ENCODE measurements around the gene RND2. TPM values are rescaled to one million over a fixed set of nuclear protein-coding genes. Genes with fewer than 3 reads are reported as not detected.

The RND2 gene
- 0.18 and 0.28 TPM in 2 replicates for total RNA-seq

DNA sequence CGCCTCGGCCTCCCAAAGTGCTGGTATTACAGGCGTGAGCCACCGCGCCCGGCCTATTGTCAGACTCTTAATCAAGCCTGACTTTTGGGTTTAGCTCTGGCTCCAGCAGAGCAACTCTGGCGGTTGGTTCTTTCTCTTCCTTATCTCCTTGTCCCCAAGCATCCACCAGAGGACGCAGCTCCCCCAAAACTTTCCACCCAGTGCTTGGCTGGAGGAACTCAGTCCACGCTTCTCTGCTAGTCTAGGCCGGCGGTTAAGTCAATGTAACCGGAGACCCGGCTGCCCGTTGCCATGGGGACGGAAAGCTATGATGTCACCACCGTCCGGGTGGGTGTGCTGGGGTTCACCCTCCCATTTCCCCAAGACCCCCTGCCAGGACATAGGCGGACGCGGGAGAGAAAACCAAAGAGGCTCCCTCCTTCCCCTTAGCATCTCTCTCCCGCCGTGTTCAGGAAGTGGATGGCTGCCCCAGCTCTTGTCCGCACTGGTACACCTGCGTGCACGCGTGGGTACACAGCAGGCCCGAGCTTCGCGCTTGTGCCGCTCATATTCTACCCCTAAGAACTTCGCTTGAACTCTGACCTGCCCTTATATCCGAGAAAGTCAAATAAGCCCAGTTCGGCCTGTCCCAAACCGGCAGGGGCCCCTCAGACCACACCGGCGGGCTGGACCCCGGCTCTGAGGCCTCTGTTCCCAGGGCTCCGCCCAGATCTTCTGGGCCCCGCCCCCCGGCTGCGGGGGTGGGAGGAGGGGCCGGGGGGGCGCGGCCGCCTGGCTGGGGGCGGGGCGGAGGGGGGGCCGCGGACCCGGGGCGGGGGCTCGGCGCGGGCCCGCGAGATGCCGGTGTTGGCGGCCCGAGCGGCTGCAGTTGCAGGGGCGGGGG, at the start of gene RND2:
RND2 (plus strand) TSS at position 825 of the 883 bp plus-strand sequence. CDS start 117 bp downstream, outside the sequence.

DNA sequence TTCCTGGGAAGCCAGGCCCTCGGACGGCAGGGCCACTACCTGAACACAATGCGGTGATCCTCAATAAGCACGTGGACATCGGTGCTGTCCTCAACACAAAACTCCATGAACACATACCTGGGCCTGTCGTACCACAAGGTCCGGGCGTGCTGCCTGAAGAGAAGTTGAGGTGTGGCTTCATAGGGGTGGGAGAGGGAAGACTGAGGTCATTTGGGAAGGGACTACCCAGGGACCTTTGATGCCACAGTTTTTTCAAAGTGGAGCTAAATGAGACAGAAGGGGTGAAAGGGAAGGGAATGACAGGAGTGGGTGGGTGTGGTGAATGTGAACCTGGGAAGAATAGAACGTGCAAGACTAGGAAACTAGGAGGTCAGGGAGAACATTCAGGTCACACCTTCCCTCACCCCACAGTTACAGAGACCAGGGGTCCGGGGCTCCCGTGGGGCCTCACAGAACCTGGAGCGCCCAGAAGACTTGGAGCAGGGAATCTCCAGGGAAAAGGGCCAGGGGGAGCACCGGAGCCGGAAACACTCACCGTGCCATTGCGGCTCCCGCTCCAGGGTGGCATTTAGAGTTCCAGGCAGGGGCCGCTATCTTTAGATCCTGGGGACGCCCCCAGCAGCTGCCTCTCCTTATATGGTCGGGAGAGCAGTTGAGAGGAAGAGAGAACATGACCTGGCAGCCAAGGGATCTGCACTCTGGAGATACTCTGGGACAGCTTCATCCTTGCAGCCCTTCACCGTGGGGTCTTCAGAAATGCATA, 45.3 kb upstream of the RND2 start, which contains the start of gene PTGES3L:
PTGES3L (minus strand) TSS at position 570 of the 763 bp plus-strand sequence; CDS start at position 543, 27 bp downstream.

GRCh38 chr17:42980274-42980765, 44.7 kb upstream of the RND2 start, which contains the start of gene RUNDC1:
Gene RUNDC1, plus strand, starts transcription at chr17:42980565. Its CDS starts 12 bp downstream, at chr17:42980577.

DNA sequence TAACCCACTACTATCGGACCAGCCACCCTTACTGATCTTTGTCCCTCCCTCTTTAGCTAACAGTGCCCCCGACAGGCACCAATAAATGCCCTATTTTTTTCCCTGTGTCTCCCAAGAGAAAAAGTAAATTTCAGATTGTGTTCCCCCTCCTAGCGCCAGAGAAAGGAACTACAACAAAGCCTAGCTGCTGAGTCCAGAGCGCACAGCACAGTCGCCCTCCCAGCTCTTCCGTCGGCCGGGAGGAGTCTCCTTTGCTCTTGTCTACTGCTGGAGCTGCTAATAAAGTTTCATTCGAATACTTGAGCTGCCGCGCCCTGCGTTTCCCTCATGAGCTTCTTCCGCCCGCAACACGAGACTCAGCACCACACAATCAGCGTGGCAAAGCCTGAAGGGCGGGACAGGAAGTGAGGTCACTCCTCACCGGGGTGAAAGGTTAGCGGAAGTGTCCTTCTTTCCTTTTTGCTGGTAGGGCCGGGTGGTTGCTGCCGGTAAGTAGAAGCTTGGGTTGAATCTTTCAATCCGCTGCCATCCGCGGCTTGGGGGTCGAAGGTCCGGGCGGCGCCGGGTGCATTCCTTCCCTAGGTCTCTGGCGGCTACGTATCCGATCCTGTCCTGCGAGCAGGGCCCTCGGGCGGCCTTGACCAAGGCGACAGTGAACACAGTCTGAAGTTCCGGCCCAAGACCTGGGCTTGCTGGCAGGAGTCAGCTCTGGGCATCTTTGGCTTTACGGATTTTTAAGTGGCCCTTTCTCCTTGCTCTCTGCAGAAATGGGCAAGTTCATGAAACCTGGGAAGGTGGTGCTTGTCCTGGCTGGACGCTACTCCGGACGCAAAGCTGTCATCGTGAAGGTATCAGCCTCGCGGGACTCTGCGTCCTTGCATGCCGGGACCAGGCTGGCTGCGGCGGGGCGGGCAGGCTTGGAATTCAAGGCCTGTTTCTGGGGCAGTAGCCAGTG, 26.8 kb upstream of the RND2 start, which contains the start of gene RPL27:
RPL27 (plus strand) TSS at position 436 of the 955 bp plus-strand sequence; CDS start at position 768, 332 bp downstream.

GRCh38 chr17:43006639-43007551, 18.1 kb upstream of the RND2 start, which contains the start of gene IFI35:
Gene IFI35, plus strand, starts transcription at chr17:43006784. Its CDS starts 164 bp downstream, at chr17:43006948.

DNA sequence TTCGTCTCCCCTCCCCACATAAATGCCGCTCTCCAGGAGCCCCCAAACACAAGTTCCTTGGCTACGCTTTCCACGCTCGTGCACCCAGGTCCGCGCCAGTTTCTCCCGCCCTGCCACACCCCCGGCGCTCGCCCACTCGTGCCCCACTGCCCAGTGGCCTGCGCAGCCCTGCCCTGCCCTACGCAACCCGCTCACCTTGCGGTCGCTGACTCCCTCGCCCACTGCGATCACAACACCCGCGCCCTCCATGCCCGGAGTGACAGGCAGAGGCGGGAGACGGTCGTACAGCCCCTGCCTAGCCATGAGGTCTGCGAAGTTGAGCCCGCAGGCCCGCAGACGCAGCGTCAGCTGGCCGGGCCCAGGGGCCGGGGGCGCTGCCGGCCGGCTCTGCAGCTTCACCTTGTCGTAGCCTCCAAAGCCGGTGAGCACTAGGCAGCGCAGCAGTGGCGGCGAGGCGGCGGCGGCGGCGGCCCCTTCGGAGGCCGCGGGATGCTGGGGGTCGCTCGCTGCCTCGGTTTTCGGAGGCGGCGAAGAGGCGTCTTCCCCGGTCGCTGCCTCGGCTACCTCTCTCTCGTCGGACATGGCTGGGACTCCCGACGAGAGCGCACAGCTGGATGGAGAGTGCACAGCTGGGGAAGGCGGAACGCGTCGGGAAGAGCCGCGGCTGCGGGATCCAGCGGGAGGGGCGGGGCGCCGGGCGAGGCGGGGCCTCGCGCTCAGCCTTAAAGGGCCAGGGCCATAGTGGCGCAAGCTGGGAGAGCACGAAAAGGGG, 3.1 kb upstream of the RND2 start, which contains the start of gene VAT1:
VAT1 (minus strand) TSS at position 645 of the 772 bp plus-strand sequence; CDS start at position 582, 63 bp downstream.

Other genes starting within 250 kb of the RND2 start
- gene WNK4, start 244.6 kb upstream of the RND2 start, total RNA-seq = 0.63 and 8.1 TPM in 2 replicates
- gene COA3, start 226.5 kb upstream of the RND2 start, total RNA-seq = 53.3 and 71.7 TPM in 2 replicates
- gene CNTD1, start 226.4 kb upstream of the RND2 start, total RNA-seq = 0.19 TPM in 1 of 2 replicates, not detected in the other
- gene BECN1, start 200.9 kb upstream of the RND2 start, total RNA-seq = 161 and 174 TPM in 2 replicates
- 86.4 and 101 TPM in 2 replicates for gene PSME3, start 191.8 kb upstream of the RND2 start, total RNA-seq
- gene AOC2, start 180.7 kb upstream of the RND2 start, total RNA-seq = 0.36 and 0.38 TPM in 2 replicates
- gene AOC3, start 174.0 kb upstream of the RND2 start, total RNA-seq = under 0.01 TPM in 2 replicates
- not detected in 2 replicates for gene G6PC1, start 124.4 kb upstream of the RND2 start, total RNA-seq
- 25.1 and 26.8 TPM in 2 replicates for gene AARSD1, start 60.8 kb upstream of the RND2 start, total RNA-seq
- 0.09 and 0.18 TPM in 2 replicates for gene PTGES3L, start 45.2 kb upstream of the RND2 start, total RNA-seq
- 9.4 and 14.7 TPM in 2 replicates for gene RUNDC1, start 44.7 kb upstream of the RND2 start, total RNA-seq
- 1,452 and 1,877 TPM in 2 replicates for gene RPL27, start 26.8 kb upstream of the RND2 start, total RNA-seq
- gene IFI35, start 18.4 kb upstream of the RND2 start, total RNA-seq = 6.9 and 10.1 TPM in 2 replicates
- gene VAT1, start 2.8 kb upstream of the RND2 start, total RNA-seq = 228 and 254 TPM in 2 replicates
- 9.9 and 18.0 TPM in 2 replicates for gene BRCA1, start 100.1 kb downstream of the RND2 start, total RNA-seq
- gene NBR1, start 146.0 kb downstream of the RND2 start, total RNA-seq = 83.3 and 89.7 TPM in 2 replicates
- 1.3 and 2.0 TPM in 2 replicates for gene TMEM106A, start 186.6 kb downstream of the RND2 start, total RNA-seq
- not detected in 2 replicates for gene CCDC200, start 203.4 kb downstream of the RND2 start, total RNA-seq
- not detected in 2 replicates for gene RNU2-1, start 208.7 kb downstream of the RND2 start, total RNA-seq

All from endothelial cell of coronary artery (primary cell).